SKM-1 treated with dmso at 0.1 percent for 144 hours (cell line): Measurements from ENCODE around the gene OR5M10.
"Not testable (repeated sequence)": the region's sequence is repeated elsewhere in the genome, so short reads cannot be mapped to it uniquely, and the experiment has no call there.

Experiments used
- DNase-seq: peaks from one replicate; lab custom pipeline; 2025; ENCODE audit not compliant: unreplicated experiment; lab: John Stamatoyannopoulos, UW

The OR5M10 gene

DNA sequence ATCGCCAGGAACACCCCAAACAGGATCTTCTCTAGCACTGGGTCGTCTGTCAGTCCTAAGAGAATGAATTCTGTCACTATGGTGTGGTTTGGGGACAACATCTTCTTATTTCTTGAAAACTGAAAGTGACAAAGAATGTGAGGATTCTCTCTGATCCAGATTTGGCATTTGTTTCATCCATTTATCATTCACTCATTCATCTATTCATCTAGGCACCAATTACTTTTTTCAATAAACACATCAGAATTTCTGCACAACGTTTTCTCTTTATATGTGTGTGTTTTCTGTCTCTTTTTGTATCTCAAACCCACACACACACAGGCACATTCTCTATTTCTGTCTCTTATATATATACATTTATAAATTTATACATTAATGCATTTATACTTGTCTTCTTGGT lies at the start of gene OR5M10:
Gene OR5M10 (minus strand): TSS at position 101 of the 400 bp plus-strand sequence. CDS start 0 bp downstream, at position 101.
- DNase-seq, result no peak

DNA sequence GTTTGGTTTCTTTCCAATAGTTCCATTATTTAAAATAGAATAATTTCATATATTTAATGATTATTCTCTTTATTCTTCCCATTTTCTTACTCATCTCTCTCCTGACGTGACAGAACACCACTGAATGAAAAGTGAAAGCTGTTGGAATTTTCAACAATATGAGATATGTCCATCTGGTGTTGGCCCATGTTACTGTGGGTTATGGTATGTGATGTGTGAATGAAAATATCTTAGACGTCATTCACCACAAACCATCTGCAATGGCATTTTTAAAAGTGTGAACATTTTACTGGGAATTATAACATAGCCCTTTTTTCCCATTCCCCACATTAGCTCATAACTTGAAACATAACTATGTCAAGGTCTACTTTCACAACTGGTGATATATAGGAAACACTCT lies 48.4 kb upstream of the OR5M10 start:
- no peak for DNase-seq

DNA sequence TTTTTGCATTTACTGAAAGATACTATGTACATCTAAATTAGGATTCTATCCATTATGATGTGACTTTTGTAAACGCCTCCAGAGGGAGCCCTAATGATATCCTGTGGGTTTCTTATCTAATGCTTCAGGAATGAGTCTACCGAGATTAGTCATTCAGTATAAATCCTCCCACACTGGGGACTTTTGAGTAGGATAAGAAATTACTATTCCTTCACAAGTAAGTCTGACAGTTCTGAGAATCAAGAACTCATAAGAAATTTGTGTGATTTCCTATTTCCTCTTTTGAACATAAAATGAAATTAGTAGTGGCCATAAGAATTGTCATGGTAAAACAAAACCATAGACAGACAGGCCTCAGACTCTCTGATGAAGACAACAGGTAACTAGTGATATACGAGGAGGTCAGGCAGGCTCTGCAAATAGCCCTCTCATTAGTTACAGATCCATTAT lies 47.2 kb upstream of the OR5M10 start:
- DNase-seq, result peak; percentile 21

DNA sequence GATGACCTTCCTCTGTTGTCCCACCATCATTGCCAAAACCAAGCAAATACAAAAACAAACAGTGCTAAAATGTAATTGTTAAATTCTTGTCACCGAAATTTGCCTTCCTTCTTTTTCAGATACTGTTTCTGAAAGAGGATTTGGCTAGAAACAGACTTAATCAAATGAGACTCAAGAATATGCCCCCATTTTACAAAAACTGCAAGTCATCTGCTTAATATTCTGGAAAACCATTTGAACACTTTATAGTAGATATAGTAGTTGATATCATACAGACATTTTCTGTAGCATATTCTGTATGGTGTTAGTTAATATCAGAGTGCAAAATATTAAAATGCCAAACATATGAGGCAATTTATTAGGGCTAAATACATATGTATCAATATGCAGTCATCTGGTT lies 33.7 kb upstream of the OR5M10 start:
- no peak for DNase-seq

DNA sequence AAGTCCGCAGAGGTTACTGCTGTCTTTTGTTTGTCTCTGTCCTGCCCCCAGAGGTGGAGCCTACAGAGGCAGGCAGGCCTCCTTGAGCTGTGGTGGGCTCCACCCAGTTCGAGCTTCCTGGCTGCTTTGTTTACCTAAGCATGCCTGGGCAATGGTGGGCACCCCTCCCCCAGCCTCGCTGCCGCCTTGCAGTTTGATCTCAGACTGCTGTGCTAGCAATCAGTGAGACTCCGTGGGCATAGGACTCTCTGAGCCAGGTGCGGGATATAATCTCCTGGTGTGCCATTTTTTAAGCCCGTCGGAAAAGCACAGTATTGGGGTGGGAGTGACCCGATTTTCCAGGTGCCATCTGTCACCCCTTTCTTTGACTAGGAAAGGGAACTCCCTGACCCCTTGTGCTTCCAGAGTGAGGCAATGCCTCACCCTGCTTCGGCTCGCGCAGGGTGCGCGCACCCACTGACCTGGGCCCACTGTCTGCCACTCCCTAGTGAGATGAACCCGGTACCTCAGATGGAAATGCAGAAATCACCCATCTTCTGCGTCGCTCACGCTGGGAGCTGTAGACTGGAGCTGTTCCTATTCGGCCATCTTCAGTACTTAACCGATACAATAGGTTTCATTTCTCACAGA lies 14.7 kb upstream of the OR5M10 start:
- not testable (repeated sequence) for DNase-seq

DNA sequence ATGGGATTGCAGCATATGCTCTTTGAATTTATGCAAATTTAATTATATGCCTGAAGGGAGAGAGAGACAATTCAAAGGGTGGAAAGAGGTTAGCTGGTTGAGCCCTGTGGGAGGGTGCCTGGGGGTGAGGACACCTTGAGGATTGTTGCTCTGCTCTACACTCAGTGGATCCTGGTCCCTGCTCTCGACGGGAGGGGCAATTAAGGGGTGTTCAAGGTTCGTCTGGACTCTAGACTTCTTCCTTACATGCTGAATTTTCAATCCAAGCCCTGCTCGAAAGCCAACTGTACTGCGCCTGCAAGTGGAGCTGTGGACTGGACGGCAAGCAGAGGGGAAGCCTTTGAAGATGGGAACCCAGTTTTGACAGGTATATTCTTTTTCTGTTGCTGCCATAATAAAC lies 18.9 kb downstream of the OR5M10 start:
- no peak for DNase-seq

DNA sequence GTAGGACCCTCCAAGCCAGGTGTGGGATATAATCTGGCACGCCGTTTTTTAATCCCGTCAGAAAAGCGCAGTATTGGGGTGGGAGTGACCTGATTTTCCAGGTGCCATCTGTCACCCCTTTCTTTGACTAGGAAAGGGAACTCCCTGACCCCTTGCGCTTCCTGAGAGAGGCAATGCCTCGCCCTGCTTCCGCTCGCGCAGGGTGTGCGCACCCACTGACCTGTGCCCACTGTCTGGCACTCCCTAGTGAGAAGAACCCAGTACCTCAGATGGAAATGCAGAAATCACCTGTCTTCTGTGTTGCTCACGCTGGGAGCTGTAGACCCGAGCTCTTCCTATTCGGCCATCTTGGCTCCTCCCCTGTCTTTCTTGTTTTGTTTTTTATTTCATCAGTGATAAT lies 22.8 kb downstream of the OR5M10 start:
- not testable (repeated sequence) for DNase-seq

DNA sequence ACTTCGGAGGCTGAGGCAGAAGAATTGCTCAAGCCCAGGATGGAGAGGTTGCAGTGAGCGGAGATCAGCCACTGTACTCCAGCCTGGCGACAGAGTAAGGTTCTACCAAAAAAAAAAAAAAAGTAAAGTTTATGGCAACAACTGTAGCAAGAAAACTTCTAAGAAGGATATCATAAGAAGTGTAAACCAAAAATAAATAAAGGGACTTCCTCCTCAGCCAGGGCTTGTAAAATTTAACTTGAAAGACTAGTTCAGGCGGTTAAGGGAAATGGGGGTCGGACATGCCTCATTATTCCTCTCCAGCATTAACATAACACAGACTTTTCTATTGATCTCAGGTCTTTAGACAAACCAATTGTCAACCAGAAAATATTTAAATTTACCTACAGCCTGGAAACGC lies 32.0 kb downstream of the OR5M10 start:
- no peak for DNase-seq

DNA sequence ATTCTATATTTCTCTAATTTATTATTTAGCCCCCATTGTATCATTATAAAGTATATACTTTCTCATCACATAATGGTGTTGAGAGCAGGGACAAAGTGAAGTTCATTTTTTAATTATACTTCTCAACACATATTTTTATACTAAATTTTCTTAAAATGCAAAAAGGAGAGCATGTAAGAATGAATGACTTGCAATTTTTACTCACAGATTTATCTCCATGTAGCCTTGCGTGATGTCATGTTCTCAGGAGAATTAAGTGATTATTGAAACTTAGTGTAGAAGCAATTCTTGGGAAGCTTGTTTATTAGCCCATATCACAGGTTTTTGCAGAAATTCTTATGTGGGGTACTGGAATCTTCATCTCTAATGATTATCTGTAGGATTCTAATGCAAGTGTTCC lies 33.8 kb downstream of the OR5M10 start:
- no peak for DNase-seq

DNA sequence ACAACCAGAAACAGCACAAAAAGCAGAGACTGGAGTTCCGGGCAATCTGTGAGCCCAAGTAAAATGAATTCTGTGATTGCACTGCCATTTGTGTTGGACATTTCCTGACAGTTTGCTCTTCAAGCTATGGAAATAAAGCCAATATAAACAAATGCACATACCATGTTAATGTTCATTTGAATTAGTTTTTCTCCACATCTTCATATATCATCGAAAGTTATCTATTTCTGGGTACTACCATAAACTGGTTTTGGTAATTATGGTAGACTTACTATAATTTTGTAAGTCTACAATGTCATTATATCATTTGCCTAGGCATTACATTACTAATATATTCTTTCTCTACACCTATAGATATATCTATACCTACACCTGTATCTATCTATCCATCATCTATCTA lies 34.4 kb downstream of the OR5M10 start, which contains the start of gene OR5M11:
Gene OR5M11 (minus strand): TSS at position 101 of the 400 bp plus-strand sequence. CDS start 0 bp downstream, at position 101.
- DNase-seq, result no peak

DNA sequence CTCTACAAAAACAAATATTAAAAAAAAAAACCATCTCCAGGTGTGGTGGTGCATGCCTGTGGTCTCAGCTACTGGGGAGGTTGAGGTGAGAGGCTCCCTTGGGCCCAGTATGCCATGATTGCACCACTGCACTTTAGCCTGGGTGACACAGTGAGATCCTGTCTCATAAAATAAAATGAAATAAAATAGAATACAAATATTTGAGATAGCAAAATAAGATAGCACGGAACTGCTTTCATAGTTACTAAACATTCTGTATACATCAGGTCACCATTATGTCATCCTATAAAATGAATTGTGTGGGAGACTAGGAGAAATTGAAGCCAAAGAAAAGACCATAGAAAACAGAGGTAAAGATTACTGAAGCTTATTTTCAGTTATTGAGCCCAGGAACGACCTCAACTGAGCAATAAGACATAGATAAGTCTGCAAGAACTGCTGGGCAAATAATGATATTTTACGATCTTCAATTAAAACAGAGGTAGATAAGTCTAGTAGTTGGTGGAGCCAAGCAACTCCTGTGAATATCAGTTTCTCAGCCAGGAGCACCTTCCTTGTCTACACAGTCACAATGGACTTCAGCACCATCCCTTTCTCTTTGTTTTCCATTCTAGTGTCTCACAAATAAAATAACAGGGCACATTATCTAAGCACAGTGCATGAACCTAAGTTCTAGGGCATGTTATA lies 44.3 kb downstream of the OR5M10 start:
- no peak for DNase-seq

DNA sequence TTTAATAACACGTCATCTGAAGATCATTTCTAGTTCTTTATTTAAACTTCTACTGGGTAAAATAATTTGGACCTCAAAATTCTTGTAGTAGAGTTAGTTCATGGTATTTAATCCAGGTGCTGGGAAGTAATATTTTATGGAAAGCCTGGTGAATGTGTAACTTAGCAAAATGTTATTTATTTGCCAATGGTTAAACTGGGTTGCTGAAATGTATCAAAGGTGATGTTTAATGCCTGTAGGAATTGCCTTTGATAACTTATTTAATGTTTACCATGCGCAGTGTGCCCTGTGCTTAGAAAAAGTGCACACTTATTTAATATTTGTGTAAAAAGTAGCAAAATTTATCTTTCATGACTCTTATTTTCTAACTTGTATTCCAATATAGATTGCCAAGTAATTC lies 45.7 kb downstream of the OR5M10 start:
- no peak for DNase-seq
